GM19324 (cell line): ENCODE data around the gene VEGFB.

Source experiments
- ATAC-seq: cut with Tn5 transposase; IDR thresholded peaks from one replicate; pipeline ENCODE4 v1.9.1; 2021; ENCODE audit warnings: mild to moderate bottlenecking, moderate library complexity; ENCODE audit not compliant: unreplicated experiment, low FRiP score

VEGFB gene

DNA sequence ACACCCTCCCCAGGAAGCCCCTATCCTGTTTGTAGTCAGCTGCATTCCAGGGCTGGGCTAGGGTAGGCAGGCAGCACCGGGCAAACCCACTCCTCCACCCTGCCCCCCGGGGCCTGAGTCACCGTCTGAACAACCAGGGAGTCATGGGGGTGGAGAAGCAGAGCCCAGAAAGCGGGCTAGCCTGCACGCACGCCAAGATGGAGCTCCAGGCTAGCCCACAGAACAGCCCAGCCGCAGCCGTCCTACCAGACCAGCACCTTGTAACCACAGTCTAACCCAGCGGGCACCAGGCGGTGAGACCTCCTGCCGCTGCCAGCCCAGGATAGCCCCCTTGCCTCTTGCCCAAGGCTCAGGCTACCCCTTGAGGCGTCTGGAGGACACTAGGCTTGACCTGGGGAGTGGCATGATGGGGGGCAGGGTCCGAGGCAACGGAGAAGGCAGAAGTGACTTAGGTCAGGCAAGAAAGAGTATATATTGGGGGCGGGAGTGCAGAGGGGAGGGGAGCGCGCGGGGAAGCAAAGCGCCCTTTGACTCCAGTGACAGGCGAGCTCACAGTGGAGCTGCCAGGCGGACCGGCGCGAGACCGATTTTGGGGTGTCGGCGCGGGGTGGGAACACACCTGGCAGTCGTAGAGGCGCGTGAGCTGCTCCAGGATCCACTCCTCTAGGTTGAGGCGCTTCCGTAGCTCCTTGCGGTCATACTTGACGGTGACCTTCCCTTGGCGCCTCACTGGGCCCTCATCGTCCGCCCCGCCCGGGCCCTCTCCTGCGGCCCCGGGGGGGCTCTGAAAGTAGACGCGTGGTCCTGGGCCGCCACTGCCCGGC, 11.6 kb downstream of the VEGFB start:
- no peak for ATAC-seq

DNA sequence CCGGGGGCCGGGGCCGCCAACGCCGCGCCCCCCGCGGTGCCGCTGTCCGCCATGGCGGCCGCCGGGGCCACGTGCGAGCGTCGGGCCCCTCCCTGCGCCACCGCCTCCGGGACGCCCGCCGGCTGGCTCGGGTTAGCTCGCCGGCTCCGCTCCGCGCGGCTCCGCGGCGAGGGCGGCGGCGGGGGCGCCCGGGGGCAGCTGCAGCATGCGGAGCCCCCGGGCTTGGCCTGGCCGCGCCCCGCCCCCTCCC, 12.2 kb downstream of the VEGFB start:
- ATAC-seq: peak; percentile 16

DNA sequence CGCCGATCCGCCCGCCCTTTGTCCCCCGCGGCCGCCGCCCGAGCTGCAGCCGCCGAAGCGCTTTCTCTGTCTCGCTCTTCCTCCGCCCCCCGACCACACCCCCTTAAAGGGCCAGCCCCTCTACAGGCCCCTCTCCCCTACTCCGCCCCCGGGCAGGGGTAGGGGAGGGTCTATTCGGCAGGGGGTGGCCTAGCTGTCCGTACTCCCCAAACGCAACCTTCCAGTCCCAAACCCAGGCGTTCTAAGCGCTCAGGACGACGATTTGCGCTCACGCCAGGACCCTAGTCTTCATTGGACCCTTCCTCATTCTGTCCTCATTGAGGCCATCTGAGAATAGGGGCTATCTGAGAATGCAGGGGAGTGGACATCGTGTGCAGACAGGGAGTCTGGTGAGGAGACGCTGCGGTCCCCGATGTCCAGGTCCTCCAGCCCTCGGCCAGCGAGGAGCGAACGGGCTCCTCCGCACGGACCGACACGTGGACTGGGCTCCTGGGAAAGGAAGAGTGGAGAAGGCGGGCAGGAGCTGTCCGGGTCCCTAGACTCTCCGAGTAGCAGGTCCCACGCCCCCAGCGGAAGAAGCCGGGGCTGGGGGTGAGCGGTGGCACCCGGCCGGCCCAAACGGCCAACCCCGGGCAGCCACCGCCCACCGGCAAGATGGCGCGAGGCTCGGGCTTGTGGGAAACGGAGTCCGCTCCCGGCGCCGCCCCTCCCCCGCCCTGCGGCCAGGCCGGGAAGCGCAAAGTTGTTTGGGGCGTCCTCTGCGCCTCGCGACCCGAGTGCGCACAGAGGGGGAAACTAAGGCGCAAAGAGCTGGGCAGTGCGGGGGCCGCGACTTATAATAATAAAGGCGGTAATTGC, 12.7 kb downstream of the VEGFB start, which contains the start of gene PPP1R14B:
Gene PPP1R14B (minus strand): TSS at position 73 of the 858 bp plus-strand sequence. CDS start 270 bp downstream, outside the sequence.
- ATAC-seq: peak; percentile 37

DNA sequence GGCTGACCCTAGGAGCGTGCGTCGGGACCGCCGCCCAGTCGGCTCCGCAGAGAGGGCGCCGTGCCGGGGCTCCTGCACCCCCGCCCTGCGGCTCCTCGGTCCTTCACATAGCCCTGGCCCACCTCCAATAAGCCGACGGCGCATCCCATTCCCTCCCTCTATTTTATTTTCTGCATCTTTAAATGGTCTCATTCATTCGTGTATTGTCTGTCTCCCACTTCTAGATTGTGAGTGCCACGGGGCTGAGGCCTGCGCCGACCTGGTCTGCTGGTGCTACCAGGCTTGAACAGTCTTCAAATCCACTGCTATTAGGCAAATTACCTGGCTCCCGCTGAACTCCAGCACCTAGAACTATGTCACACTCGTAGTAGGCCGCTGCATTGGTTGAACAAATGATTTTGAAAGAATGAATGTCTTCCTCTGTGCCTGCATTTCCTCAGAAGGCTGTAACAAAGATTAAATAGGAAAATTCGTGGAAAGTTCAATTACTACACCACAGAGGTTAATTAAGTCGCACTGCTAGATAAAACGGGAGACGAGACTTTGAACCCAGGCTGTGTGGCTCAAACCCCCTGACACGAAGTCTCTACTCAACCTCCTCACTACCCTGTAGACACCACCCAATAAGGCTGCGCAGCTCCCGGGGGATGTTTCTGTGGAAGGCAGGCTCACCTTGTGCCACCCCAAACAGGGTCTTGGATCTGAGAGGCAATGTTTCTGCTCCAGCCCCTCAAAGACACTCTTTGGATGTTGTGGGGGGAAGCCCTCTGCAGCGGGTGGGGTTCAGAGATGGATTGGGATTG, 13.5 kb downstream of the VEGFB start:
- no peak for ATAC-seq

DNA sequence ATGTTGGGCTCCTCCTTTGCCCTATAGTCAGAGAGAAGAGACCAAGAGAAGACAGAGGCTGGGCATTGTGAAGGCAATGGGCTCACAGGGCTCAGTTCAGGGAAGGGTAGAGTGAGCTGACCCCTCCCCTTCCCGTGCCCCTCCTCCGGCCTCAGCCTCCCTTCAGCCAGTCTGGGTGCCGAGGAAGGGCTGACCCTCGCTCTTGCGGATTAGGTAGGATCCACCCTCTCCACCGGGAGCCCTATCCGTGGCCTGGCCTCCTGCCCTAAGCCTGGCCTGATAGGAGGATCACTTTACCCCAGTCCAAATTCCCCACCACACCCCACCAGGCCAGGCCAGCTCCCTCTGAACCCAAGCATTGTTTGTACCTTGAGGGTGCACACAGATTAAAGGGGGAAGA, 14.2 kb downstream of the VEGFB start:
- no peak for ATAC-seq

DNA sequence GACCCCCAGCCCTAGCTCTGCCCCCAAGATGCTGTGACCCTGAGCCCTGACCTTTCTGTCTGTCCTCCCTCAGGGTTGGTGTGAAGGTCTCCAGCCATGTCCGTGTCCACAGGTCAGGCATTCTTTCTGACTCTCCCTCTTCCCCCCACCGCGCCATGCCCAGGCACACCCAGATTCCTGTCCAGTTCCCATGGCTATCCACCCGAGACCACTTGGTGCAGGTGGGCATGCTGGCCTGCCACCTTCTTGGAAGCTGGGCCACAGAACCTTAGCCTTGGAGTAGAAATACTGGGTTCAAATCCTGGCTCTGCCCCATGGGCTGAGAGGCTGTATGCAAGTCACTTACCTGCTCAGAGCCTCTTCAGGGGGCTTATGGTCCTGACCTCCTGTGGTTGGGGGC, 14.7 kb downstream of the VEGFB start:
- no peak for ATAC-seq

DNA sequence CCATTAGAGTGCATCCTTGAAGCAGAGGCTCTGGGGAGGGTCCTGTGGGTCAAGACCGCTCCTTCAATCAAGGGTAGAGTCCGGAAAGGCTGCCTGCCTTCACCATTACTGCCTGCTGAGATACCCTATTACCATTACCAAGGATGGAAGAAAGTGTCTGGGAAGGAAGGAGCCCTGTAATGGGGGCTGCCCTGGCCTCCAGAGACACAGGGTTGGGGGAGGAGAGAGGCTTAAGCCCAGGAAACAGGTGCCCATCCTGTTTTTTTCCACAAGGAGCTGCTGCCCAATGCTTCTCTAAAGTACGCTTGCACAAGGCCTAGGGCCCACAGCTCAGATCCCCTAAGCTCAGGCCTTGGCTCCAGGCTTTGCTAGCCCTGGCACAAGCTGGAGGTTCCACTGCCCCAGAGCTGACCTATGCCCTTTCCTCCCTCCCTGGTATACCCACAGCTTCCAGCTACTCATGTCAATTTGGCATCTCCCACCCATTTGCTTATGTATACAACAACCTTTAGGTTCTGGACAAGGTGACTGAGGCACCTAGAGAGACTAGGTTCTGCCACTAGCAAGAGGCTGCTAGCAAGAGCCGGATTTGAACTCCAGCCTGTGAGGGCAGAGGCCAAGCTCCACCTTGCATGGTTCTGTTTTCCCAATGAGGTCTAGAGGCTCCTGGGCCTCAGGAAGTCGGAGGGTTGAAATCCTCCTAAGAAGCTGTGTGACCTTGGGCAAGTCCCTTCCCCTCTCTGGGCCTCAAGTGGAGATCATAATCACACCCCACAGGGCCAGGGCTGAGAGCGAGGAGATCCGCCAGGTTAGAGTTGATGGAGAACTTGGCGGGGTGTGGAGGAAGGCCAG, 15.4 kb downstream of the VEGFB start:
- ATAC-seq: no peak

DNA sequence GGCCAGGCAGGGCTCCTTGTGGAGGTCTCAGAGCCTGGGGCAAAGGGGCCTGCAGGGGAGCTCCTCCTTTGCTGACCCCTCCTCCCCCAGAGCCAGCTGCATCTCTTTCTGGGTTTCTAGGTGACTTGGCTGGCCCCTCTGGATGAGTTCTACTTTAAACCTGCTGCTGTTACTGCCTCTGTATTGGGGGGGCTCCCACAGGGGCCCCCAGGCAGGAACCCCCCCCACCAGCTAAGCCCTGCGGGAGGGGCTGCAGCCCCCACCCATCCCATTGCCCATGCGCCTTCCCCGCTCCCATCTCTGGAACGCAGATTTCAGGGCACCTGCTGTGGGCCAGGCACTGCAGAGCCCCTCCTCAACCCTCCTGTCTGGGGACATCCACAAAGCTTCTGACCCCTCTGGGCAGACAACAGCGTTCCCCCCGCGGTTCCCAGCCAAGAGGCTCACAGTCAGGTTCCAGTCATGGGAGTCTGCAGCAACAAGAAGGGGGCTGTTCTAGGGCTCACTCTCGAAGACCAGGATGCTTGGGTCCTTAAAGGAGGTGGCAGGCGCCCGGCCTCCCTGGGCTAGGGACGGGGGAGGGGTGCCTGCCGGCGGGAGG, 16.1 kb downstream of the VEGFB start:
- no peak for ATAC-seq

DNA sequence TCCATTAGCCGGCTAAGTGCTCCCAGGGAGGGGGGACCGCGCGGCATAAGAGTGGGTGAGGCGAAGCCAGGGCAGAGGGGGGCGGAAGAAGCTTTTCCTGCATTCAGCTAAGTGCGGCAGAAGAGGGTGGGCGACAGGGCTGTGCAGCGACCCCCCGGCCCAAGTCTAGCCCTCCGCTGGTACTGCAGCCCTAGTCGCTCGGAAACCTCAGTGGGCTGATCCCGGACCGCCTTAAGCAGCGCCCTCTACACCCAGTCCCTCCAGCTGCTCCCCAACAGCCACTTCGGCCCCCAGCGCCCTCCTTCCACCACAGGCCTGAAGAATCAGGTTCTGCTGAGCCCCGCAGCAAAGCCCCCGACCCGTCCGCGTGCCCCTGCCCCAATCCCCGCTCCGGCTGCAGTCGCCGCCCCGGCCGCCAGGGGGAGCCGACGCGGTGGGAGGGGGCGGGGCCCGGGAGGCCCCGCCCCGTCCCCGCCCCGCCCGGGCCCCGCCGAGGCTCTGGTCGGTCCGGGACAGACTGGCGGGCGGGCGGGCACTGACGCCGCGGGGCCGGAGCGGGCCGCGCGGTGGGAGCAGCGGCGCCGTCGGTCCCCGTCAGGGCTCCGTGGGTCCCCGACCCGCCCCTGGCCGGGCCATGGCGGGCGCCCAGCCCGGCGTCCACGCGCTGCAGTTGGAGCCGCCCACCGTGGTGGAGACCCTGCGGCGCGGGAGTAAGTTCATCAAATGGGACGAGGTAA, 16.8 kb downstream of the VEGFB start, which contains the start of gene PLCB3:
Gene PLCB3 (plus strand): TSS at position 515 of the 737 bp plus-strand sequence. CDS start 120 bp downstream, at position 635.
- peak; percentile 34 for ATAC-seq

DNA sequence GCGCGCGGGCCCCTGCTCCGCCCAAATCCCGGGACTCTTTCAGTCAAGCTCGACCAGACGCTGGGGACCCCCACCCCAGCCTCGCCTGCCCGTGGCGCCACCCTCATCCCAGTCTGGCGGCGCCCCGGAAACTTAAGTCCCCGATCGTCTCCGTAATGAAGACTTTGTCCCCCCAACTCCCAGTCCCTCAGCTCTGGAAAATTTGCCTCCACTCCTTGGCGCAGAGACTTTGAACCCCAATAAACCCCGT, 17.3 kb downstream of the VEGFB start:
- ATAC-seq: no peak

DNA sequence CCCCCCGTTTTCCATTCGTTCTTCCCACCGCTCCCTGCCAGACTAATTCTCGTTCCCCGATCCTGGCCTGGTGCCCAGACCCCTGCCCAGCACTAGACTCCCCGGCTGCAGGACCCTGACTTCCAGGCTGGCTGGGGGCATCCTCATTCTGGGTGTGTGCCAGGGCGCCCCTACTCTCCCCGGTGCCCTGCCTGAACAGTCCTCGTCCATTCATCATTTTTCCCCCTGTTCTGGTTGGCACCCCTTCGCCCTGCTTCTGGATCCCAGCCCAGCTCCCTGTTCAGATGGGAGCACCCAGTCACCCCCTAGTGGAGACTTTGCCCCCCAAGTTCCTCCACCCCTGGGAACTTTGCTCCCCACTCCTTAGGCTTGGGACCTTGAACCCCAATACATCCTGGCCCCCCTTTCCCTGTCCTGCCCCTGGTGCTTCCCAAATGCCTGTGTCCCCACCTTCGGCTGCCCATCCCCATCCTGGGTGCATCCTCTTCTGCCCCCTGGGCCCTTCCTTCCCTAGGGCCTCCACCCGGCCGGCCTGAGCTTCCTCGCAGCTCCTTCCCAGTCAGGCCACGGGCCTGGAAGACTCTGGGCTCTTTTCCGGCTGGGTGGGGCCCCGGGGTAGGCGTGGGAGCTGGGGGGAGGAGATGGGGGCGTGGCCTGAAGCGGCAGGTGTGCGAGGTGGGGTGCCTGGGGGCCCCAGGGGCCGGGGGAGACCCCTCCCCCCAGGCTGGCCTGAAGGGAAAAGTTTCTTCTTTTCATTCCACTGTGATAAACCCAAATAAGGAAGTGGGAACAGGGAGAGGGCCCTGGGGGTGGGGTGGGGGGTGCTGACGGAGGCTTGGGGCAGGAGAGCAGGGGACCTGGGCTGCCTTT, 17.9 kb downstream of the VEGFB start:
- ATAC-seq: no peak

DNA sequence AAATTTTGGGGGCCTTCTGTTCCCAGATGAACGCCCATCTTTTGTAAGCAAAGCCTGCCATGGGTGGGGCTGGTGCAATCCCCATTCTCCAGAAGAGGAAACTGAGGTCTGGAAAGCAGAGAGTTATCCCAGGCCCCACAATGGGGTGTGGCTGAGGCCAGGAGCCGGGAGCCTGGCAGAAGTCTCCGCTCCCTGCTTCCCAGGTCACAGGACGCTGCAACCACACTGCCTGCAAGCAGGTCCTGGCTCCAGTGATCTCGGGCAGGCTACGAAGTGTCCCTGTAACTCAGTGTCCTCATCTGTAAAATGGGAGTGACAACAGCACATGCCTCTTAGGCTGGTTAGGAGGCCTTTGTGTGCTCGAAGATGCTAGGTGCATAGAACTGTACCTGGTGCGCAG, 18.7 kb downstream of the VEGFB start:
- ATAC-seq: no peak

DNA sequence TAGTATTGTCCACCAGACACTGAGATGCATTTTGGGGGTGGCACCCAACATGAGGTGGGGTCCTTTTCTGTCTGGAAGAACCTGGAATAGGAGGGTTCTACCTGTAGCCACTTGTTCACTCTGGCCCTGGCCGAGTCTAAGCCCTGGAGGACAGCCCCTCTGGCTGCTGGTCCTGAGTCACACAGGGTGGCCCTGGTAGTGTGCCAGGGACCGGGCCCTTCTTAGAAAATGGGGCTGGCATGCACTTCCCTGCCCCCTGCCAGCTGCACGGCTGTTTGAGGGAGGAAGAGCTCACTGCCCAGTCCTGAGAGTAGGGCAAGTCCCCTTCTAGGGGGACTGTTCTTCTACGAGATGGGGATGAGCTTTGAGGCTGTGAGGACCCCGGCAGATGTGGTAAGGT, 19.1 kb downstream of the VEGFB start:
- no peak for ATAC-seq

DNA sequence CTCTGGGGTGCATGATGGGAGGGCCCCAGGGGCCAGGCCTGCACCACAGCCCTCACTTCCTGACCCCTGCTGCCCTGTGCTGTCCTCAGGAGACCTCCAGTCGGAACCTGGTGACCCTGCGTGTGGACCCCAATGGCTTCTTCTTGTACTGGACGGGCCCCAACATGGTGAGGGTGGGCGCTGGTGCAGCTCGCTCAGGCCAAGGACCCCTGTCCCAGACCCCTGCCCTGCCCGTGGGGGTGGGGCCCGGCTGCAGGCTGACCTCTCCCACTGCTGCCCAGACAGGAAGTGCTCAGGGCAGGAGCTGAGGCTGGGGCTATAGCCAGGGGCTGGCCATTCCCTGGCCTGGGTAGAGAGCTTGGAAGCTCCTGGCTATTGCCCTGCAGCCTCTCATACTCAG, 19.9 kb downstream of the VEGFB start:
- no peak for ATAC-seq

DNA sequence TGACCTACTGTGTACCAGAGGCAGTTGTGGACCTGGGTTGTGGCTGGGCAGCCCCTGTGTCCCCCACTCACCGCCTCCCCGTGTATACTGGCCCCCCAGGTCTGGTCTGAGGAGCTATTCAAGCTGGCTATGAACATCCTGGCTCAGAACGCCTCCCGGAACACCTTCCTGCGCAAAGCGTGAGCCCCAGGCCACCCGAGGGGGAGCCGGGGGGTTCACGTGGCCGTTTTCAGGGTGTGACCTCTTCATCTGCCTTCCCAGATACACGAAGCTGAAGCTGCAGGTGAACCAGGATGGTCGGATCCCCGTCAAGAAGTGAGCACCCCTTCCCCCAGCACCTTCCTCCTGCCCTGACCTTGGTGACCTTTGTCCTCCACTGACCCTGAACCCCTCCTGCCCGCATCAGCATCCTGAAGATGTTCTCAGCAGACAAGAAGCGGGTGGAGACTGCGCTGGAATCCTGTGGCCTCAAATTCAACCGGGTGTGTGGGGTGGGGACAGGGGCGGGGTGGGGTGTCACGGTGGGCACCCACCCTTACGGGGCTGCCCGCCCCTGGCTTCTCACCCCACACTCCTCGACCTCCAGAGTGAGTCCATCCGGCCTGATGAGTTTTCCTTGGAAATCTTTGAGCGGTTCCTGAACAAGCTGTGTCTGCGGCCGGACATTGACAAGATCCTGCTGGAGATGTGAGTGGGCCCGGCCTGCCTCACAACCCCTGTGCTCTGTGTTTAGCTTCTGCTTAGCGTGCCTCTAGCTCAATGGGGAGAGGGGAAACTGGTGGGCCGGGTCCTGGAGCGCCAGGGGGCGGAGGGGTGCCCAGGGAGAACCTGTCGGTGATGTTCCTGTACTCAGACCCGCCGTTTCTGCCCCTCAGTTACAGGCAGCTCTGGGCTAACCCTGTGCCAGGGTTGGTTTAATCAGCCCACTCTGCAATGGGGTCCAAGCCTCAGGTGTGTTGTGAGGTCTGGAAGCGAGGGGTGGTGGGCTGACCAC, 21.0 kb downstream of the VEGFB start:
- ATAC-seq: no peak

DNA sequence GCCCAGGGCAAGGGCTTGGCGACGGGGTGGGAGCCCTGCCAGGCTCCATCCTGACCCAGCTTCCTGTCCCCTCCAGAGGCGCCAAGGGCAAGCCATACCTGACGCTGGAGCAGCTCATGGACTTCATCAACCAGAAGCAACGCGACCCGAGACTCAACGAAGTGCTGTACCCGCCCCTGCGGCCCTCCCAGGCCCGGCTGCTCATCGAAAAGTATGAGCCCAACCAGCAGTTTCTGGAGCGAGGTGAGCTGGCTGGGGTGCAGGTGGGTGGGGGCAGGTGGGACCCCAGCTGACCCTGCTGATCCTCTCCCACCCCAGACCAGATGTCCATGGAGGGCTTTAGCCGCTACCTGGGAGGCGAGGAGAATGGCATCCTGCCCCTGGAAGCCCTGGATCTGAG, 21.9 kb downstream of the VEGFB start:
- ATAC-seq: no peak

DNA sequence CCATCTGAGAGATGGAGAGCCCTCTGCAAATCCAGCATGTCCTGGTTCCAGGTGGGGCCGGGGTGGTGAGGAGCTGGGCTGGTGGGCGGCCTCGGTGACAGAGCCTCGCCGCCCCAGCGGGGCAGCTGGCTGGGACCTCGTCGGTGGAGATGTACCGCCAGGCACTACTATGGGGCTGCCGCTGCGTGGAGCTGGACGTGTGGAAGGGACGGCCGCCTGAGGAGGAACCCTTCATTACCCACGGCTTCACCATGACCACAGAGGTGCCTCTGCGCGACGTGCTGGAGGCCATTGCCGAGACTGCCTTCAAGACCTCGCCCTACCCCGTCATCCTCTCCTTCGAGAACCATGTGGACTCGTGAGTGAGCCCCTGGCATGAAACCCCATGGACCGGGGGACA, 24.0 kb downstream of the VEGFB start:
- no peak for ATAC-seq
